ENCODE results near the gene ESYT2.
"Not testable (repeated sequence)": the region's sequence is repeated elsewhere in the genome, so short reads cannot be mapped to it uniquely, and the experiment has no call there.

Gene ESYT2

DNA sequence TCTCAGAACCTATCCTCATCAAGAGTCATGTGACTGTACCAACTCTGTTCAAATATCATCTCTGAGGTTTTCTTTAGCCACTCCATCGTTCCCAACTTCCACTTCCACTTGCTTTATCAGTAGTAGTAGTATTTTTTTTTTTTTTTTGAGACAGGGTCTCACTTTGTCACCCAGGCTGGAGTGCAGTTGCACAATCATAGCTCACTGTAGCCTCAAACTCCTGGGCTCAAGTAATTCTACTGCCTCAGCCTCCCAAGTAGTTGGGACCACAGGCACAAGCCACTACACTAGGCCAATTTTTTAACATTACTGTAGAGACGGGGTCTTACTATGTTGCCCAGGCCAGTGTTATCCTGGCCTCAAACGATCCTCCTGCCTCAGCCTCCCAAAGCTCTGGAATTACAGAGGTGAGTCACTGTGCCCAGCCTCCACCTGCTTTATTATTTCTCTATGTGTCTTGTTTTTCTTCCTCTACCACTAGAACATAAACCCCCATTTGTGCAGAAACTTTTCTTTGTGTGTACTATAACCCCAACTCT lies 130.6 kb downstream of the ESYT2 start:
- no peak for DNase-seq (ENCODE audit: low spot score)

DNA sequence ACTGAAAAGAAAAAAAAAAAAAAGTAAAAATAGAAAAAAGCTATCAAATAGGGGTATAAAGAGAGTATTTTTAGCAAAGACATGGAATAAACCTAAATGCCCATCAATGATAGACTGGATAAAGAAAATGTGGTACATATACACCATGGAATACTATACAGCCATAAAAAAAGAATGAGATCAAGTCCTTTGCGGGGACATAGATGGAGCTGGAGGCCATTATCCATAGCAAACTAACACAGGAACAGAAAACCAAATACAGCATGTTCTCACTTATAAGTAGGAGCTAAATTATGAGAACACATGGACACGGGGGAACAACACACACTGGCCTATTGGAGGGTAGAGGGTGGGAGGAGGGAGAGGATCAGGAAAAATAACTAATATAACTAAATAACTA lies 131.7 kb downstream of the ESYT2 start:
- not testable (repeated sequence) for DNase-seq (ENCODE audit: low spot score)

DNA sequence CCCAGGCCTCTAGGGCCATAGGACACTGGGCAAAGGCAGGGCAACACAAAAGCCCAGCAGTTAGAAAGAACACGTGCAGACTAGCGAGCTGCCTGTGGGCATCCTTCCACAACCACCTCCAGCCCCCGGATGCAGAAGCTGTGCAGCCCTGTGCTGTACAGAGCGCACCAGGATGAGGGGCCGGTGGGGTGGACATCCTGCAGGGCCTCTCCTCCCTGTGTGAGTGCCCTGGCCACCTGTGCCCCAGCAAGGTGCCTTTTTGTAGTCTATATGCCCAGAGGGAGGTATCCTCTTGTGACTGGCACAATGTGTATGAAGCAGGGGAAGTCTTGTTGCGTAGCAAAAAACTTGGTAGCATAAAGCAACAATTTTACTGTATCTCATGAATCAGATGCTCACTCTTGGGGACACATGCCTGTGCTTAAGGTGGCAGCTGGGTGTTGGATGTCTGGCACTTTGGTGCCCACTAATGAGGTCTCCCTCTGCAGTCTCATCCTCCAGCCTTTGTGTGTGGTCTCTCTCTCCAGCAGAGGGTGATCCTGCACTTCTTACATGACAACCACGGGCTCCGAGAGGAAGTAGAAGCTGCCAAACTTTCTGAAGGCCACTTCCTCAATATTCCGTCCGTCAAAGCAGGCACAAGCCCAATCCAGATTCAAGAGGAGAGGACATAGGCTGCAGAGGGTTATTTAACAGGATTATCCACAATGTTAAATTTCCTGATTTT lies 133.4 kb downstream of the ESYT2 start:
- DNase-seq (ENCODE audit: low spot score): peak; percentile 81

DNA sequence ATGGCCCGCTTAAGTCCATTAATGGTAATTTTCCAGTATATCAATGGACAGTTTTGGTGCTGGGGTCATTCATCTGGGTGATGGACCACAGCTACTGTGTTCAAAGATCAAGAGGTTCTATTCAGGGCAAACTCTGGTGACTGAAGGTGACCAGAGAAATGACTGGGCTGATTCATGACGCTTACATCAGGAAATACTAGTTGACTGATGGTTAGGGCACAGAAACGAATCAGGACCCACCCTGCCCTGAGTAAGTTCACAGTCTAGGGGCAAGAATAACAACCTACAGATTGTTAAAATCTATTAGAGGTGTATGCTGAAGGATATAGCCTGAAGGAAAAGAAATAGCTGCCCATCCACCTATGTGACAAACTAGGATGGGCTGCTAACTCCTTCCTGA lies 134.3 kb downstream of the ESYT2 start:
- no peak for DNase-seq (ENCODE audit: low spot score)

DNA sequence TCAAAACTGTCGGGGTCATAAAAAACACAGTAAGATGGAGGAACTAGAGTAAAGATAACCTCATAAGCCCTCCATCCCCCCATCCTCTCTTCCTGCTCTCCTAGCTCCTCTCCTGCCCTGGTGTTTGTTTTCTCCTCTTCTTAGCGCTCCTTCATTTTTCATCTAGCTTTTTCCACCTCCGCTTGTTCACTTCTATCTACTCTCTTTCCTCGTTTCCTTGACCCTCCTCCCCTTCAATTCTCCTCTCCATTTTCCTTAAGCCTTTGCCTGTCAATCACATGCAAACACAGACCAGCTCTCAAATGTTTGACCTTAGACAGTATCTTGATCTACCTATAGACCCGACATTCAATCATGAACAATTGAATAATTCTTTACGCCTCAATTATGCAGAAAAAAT lies 134.7 kb downstream of the ESYT2 start:
- DNase-seq (ENCODE audit: low spot score): no peak

DNA sequence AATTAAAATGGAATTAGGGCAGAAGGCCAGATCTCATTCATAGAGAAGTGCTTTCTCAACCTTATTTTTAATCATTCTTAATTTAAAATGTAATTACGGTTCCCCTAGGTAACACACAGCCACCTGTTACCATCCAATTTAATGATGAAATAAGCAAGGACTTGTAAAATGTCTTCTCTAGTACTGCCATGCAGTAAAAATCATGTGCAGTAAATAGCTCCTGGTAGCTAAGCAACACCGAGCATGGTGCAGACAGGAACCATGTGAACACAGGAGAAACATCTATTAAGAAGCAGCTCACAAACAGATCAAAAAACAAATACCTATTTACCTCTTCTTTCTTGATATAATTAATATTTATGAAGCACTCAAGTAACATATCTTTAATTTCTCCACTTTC lies 139.8 kb downstream of the ESYT2 start:
- DNase-seq (ENCODE audit: low spot score): no peak

DNA sequence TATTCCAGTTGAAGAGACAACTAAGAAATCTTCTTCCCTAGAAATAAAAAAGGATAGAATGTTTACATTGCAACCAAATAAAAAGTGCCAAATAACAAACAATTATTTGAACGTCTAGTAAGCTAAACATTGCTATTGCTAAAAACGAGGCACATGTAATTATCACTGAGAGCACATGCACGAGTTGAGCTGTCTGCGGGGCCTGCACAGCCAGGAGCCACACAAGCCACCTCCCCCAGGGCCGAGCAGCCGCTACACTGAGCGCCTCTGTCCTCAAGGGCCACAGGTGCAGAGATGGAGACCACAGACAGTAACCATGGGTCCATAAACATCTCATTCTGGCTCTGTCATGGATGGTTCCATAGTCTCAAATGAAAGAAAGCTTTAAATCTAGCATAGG lies 141.9 kb downstream of the ESYT2 start:
- DNase-seq (ENCODE audit: low spot score): no peak

DNA sequence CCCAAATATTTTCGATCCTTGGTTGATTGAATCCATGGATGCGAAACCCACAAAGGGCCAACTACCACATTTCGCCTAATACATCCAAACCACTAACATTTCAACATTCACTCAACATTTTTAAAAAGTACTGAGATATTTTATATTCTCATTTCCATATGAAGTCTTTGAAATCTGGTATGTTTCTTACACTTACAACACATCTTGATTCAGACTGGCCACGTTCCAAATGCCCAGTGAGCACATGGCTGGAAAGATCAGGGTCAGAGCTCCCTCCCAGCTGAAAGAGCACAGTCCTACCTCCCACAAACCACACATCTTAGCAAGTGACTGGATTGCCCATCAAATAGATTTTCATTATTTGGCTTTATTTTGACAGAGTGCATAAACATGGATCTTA lies 143.6 kb downstream of the ESYT2 start:
- no peak for DNase-seq (ENCODE audit: low spot score)

DNA sequence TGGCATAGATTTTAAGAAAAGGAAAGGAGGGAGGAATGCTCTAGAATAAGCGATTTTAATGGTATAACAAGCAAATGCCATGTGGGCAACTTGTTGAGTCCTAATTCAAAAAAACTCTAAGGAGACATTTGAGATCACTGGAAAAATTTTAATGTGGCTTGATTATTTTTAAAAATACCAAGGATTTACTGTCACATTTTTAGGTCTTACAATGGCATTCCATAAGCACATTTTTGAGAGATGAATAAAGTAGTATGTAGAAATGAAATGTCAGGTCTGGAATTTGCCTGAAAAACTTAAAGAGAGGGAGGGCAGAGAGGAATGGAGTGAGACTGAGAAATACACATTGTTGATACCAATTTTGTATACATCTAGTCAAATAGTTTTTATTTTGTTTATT lies 145.0 kb downstream of the ESYT2 start:
- no peak for DNase-seq (ENCODE audit: low spot score)

DNA sequence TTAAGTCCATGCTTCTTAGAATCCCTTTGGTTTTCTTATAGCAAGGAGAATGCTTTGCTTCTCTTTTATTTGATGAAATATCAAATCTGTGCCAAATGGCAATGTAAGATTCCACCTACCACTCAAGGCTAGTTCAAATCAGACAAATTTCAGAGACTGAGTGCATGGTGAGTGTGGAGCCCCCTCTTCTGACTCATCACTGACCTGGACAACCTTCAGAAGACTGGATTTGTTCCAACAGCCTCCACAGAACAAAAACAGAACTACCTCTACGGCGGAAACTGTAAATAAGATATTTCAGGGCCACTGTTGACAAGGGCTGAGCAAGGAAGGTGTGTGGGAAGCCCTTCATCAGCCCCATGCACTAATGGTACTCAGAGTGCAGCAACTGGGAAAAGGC lies 145.8 kb downstream of the ESYT2 start:
- DNase-seq (ENCODE audit: low spot score): no peak

DNA sequence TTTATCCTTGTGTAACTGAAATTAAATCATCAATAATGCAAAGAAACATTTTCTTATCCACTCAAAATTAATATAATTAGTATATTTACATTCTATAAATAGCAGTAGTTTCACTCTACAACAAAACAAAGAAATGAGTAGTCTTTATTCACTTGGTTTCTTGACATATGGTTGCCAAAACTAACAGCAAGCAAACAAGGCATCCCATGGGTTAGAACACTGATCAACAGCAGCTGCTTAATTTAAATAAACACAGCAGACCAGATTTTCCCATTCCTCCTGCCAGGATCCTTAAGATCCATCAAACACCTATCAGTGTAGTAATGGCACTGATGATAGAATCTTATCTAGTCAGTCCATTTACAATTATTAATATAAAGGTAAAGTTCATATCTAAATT lies 146.9 kb downstream of the ESYT2 start:
- no peak for DNase-seq (ENCODE audit: low spot score)
